ENCODE measurements around the gene CABLES1. TPM values are rescaled to one million over a fixed set of nuclear protein-coding genes. Genes with fewer than 3 reads are reported as not detected.
A peak's percentile ranks its signal among the peaks of the same experiment; 100 is the strongest.

CABLES1 gene
- polyA plus RNA-seq, 3 donors: 0.09 to 0.15 TPM; not detected in 1

GRCh38 chr18:23143016-23143814 is 7.9 kb downstream of the CABLES1 start:
- WGBS (ENCODE audit: insufficient coverage): 25% methylated on average over 9 of the region's 10 CpGs
- H3K4me3 Mint-ChIP-seq: peak overlapping the region in 1 of 2 donors; percentile 35

GRCh38 chr18:23143815-23144261 is 8.6 kb downstream of the CABLES1 start:
- peak overlapping the region; percentile 78 for H2AFZ ChIP-seq (ENCODE audit: insufficient read depth, low read depth, low read length, poor library complexity, severe bottlenecking)
- H3K27ac Mint-ChIP-seq: peak overlapping the region in 2 of 7 donors; percentile 30 to 49
- intact Hi-C loops (cut with micrococcal nuclease): no loop called here

More at GRCh38 chr18:23143016-23143814, 7.9 kb downstream of the CABLES1 start:
- Mint-ChIP-seq H3K9me3 (no peaks in the 10 kb centered on the region), H3K4me1 (peaks cover 27% of the 10 kb centered on the region), H3K36me3 (peaks cover 0 to 1% of the 10 kb centered on the region in 2 donors), H3K27me3 (ENCODE audit: low read depth in 3 of 3) (peaks cover 11 to 26% (median 12%) of the 10 kb centered on the region in 3 donors), H3K27ac (peak overlapping the region in 4 of 7 donors; percentile 5 to 87 (median 54))
- H3K27me3 ChIP-seq (ENCODE audit: control insufficient read depth in 2 of 2, insufficient read depth in 2 of 2, low read length in 2 of 2): peaks cover 6% of the 10 kb centered on the region in 2 donors
- peaks cover 20 to 25% of the 10 kb centered on the region in 2 donors for H3K4me1 ChIP-seq (ENCODE audit: control insufficient read depth in 1 of 2, insufficient read depth in 2 of 2, low read length in 2 of 2)
- no peak for TF ChIP-seq CTCF (IDR thresholded peaks at IDR 0.05)
- H3K4me2 ChIP-seq (replicated peaks; ENCODE audit: extremely low read depth, low read length, poor library complexity, severe bottlenecking): peak overlapping the region; percentile 5
- no peaks in the 10 kb centered on the region for H3K36me3 ChIP-seq (replicated peaks in 1 of 2; ENCODE audit: control insufficient read depth in 1 of 2, insufficient read depth in 2 of 2, low read length in 2 of 2)
- peak overlapping the region; percentile 19 for H3K9ac ChIP-seq (ENCODE audit: insufficient read depth, low read length, poor library complexity, severe bottlenecking)
- peak; percentile 21 to 43 (median 35) for DNase-seq
- peak overlapping the region; percentile 78 for H2AFZ ChIP-seq (ENCODE audit: insufficient read depth, low read depth, low read length, poor library complexity, severe bottlenecking)
- H4K20me1 ChIP-seq (ENCODE audit: insufficient read depth, low read length): no peaks in the 10 kb centered on the region
- no peaks in the 10 kb centered on the region for H3K79me2 ChIP-seq (ENCODE audit: insufficient read depth, low read length)
- H3K9me3 ChIP-seq (replicated peaks in 1 of 2; ENCODE audit: control insufficient read depth in 1 of 2, insufficient read depth in 1 of 2, low read length in 2 of 2): no peaks in the 10 kb centered on the region
- intact Hi-C loops (cut with micrococcal nuclease): no loop called here
- H3K4me3 ChIP-seq (replicated peaks in 1 of 3; ENCODE audit: low read depth in 2 of 3, low read length in 3 of 3): no peak overlapping the region
- no peak overlapping the region for H3K27ac ChIP-seq (ENCODE audit: low read depth in 1 of 2, low read length in 2 of 2)

More at GRCh38 chr18:23143815-23144261, 8.6 kb downstream of the CABLES1 start:
- no peaks in the 10 kb centered on the region for H3K36me3 Mint-ChIP-seq
- no peak for TF ChIP-seq CTCF (IDR thresholded peaks at IDR 0.05)
- H3K27ac ChIP-seq (ENCODE audit: low read depth in 1 of 2, low read length in 2 of 2): no peak overlapping the region
- peaks cover 0 to 3% (median 0%) of the 10 kb centered on the region in 7 donors for H3K9me3 Mint-ChIP-seq
- H3K27me3 ChIP-seq (ENCODE audit: control insufficient read depth in 2 of 2, insufficient read depth in 2 of 2, low read length in 2 of 2): peaks cover 0 to under 1% of the 10 kb centered on the region in 2 donors
- H3K4me2 ChIP-seq (replicated peaks; ENCODE audit: extremely low read depth, low read length, poor library complexity, severe bottlenecking): no peak overlapping the region
- peaks cover 7 to 19% (median 7%) of the 10 kb centered on the region in 3 donors for H3K27me3 Mint-ChIP-seq (ENCODE audit: low read depth in 3 of 3)
- 9% methylated on average over 8 of the region's 9 CpGs for WGBS (ENCODE audit: insufficient coverage)
- H4K20me1 ChIP-seq (ENCODE audit: insufficient read depth, low read length): no peaks in the 10 kb centered on the region
- H3K9ac ChIP-seq (ENCODE audit: insufficient read depth, low read length, poor library complexity, severe bottlenecking): peak overlapping the region; percentile 19
- H3K79me2 ChIP-seq (ENCODE audit: insufficient read depth, low read length): no peaks in the 10 kb centered on the region
- H3K36me3 ChIP-seq (replicated peaks in 1 of 2; ENCODE audit: control insufficient read depth in 1 of 2, insufficient read depth in 2 of 2, low read length in 2 of 2): no peaks in the 10 kb centered on the region
- H3K4me1 ChIP-seq (ENCODE audit: control insufficient read depth in 1 of 2, insufficient read depth in 2 of 2, low read length in 2 of 2): peaks cover 20 to 25% of the 10 kb centered on the region in 2 donors
- DNase-seq: no peak
- H3K4me1 Mint-ChIP-seq: peaks cover 27% of the 10 kb centered on the region
- H3K4me3 Mint-ChIP-seq: peak overlapping the region in 1 of 2 donors; percentile 67
- H3K4me3 ChIP-seq (replicated peaks in 1 of 3; ENCODE audit: low read depth in 2 of 3, low read length in 3 of 3): no peak overlapping the region
- H3K9me3 ChIP-seq (replicated peaks in 1 of 2; ENCODE audit: control insufficient read depth in 1 of 2, insufficient read depth in 1 of 2, low read length in 2 of 2): no peaks in the 10 kb centered on the region
